ENCODE measurements around the gene USP37. TPM values are rescaled to one million over a fixed set of nuclear protein-coding genes. Genes with fewer than 3 reads are reported as not detected.
A peak's percentile ranks its signal among the peaks of the same experiment; 100 is the strongest.

USP37 gene
- total RNA-seq, 1 donor from 2014 or later = 11.8 TPM

- H3K9me3 ChIP-seq = no peaks in the 10 kb centered on the region
- no peak overlapping the region for H3K4me3 ChIP-seq
- no peaks in the 10 kb centered on the region for H3K27me3 ChIP-seq
- no peak overlapping the region for H3K27ac ChIP-seq
- no peak for TF ChIP-seq CTCF (IDR thresholded peaks at IDR 0.05)
- intact Hi-C loops (cut with DNase I) = no loop called here
- no peaks in the 10 kb centered on the region for H3K36me3 ChIP-seq
- DNase-seq (ENCODE audit: low spot score in 2 of 2) = peak in 1 of 2 donors; percentile 42
- H3K4me1 ChIP-seq = no peaks in the 10 kb centered on the region
These were observed 132.9 kb downstream of the USP37 start for GRCh38 chr2:218435003-218435982.

- Histone ChIP-seq H3K27me3 (no peaks in the 10 kb centered on the region), H3K4me3 (no peak overlapping the region), H3K36me3 (no peaks in the 10 kb centered on the region), H3K4me1 (no peaks in the 10 kb centered on the region), H3K27ac (no peak overlapping the region), H3K9me3 (no peaks in the 10 kb centered on the region)
- peak in 1 of 2 donors; percentile 24 for DNase-seq (ENCODE audit: low spot score in 2 of 2)
- intact Hi-C loops (cut with DNase I) = no loop called here
- no peak for TF ChIP-seq CTCF (IDR thresholded peaks at IDR 0.05)
These were observed 133.7 kb downstream of the USP37 start for GRCh38 chr2:218434456-218434855.

GRCh38 chr2:218432676-218433365 is 135.3 kb downstream of the USP37 start:
- Histone ChIP-seq H3K4me1 (no peaks in the 10 kb centered on the region), H3K27me3 (no peaks in the 10 kb centered on the region), H3K27ac (no peak overlapping the region), H3K9me3 (no peaks in the 10 kb centered on the region), H3K36me3 (no peaks in the 10 kb centered on the region), H3K4me3 (no peak overlapping the region)
- peak in 1 of 2 donors; percentile 41 for DNase-seq (ENCODE audit: low spot score in 2 of 2)
- intact Hi-C loops (cut with DNase I) = no loop called here
- no peak for TF ChIP-seq CTCF (IDR thresholded peaks at IDR 0.05)

GRCh38 chr2:218431878-218432277 is 136.3 kb downstream of the USP37 start:
- H3K4me3 ChIP-seq = no peak overlapping the region
- no peak overlapping the region for H3K27ac ChIP-seq
- H3K36me3 ChIP-seq = no peaks in the 10 kb centered on the region
- no peak for TF ChIP-seq CTCF (IDR thresholded peaks at IDR 0.05)
- no peaks in the 10 kb centered on the region for H3K9me3 ChIP-seq
- DNase-seq (ENCODE audit: low spot score in 2 of 2) = peak in 1 of 2 donors; percentile 58
- H3K27me3 ChIP-seq = no peaks in the 10 kb centered on the region
- no peaks in the 10 kb centered on the region for H3K4me1 ChIP-seq
- intact Hi-C loops (cut with DNase I) = no loop called here

DNA sequence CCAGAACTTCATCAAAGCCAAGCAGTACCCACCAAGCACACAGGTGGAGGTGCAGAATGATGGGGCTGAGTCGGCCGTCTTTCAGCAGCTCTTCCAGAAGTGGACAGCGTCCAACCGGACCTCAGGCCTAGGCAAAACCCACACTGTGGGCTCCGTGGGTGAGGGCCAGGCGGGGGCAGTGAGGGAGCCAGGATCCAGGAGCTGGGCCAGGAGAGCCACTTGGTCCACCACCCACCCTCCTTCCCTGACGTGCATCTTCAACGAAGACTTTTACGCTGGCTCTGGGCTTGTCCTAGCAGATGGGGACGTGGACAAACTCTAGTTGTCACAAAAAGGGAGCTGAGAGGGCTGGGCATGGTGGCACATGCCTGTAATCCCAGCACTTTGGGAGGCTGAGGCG is 137.4 kb downstream of the USP37 start:
- no peaks in the 10 kb centered on the region for H3K36me3 ChIP-seq
- H3K4me1 ChIP-seq = no peaks in the 10 kb centered on the region
- no peak for TF ChIP-seq CTCF (IDR thresholded peaks at IDR 0.05)
- intact Hi-C loops (cut with DNase I) = no loop called here
- H3K27ac ChIP-seq = no peak overlapping the region
- H3K27me3 ChIP-seq = no peaks in the 10 kb centered on the region
- no peak overlapping the region for H3K4me3 ChIP-seq
- no peaks in the 10 kb centered on the region for H3K9me3 ChIP-seq
- DNase-seq (ENCODE audit: low spot score in 2 of 2) = no peak

All from ascending aorta (tissue), 2 donors.